Stimulated activated CD4-positive, alpha-beta T cell treated with anti-CD3 and anti-CD28 coated beads, TNF-alpha, amount 100 ng/mL, for 1 hour (primary cell): ENCODE data around the gene NSD1.
"Not testable (repeated sequence)": the region's sequence is repeated elsewhere in the genome, so short reads cannot be mapped to it uniquely, and the experiment has no call there.

Experiments used
- DNase-seq, 3 donors: peaks; one replicate each; pipeline ENCODE4 v3.0.0-alpha.2; 2020; ENCODE audit warnings: low read depth in 3 of 3, low spot score in 1 of 3

The NSD1 gene

GRCh38 chr5:177171961-177172360, 38.4 kb downstream of the NSD1 start:
- no peak for DNase-seq

GRCh38 chr5:177175336-177175735, 41.8 kb downstream of the NSD1 start:
- no peak for DNase-seq

- DNase-seq = no peak
Observed at GRCh38 chr5:177176175-177176711, 42.7 kb downstream of the NSD1 start.

GRCh38 chr5:177177847-177178437, 44.4 kb downstream of the NSD1 start:
- DNase-seq = not testable (repeated sequence)

- DNase-seq = no peak
Observed at GRCh38 chr5:177178733-177179304, 45.2 kb downstream of the NSD1 start.

GRCh38 chr5:177179431-177179830, 45.9 kb downstream of the NSD1 start:
- no peak for DNase-seq

GRCh38 chr5:177183142-177183541, 49.6 kb downstream of the NSD1 start:
- no peak for DNase-seq

- DNase-seq = no peak
Observed at GRCh38 chr5:177183766-177184360, 50.3 kb downstream of the NSD1 start.

- no peak for DNase-seq
Observed at GRCh38 chr5:177185993-177186392, 52.4 kb downstream of the NSD1 start.

GRCh38 chr5:177186645-177187044, 53.1 kb downstream of the NSD1 start:
- no peak for DNase-seq

GRCh38 chr5:177188775-177189174, 55.2 kb downstream of the NSD1 start:
- no peak for DNase-seq

GRCh38 chr5:177189416-177189815, 55.8 kb downstream of the NSD1 start:
- DNase-seq = no peak

- no peak for DNase-seq
Observed at GRCh38 chr5:177189965-177190364, 56.4 kb downstream of the NSD1 start.

- no peak for DNase-seq
Observed at GRCh38 chr5:177194268-177194667, 60.7 kb downstream of the NSD1 start.

- no peak for DNase-seq
Observed at GRCh38 chr5:177195307-177195952, 61.9 kb downstream of the NSD1 start.

- DNase-seq = no peak
Observed at GRCh38 chr5:177198738-177199137, 65.2 kb downstream of the NSD1 start.

GRCh38 chr5:177204281-177204680, 70.7 kb downstream of the NSD1 start:
- no peak for DNase-seq

GRCh38 chr5:177209610-177210009, 76.0 kb downstream of the NSD1 start:
- no peak for DNase-seq

- no peak for DNase-seq
Observed at GRCh38 chr5:177212242-177212641, 78.7 kb downstream of the NSD1 start.

GRCh38 chr5:177220576-177220975, 87.0 kb downstream of the NSD1 start:
- DNase-seq = no peak

GRCh38 chr5:177222269-177222668, 88.7 kb downstream of the NSD1 start:
- DNase-seq = no peak

- no peak for DNase-seq
Observed at GRCh38 chr5:177225798-177226197, 92.2 kb downstream of the NSD1 start.
